OCI-LY7 (cell line): ENCODE data around the gene OR5M10.

ENCODE experiments used
- EZH2phosphoT487 ChIP-seq: fragments of 200-600 bp; sonication (generic); IDR thresholded peaks from 2 replicates; pipeline ENCODE4 v1.6.1; 2018; ENCODE audit warnings: low read depth, borderline replicate concordance, mild to moderate bottlenecking, mixed run types, antibody characterized with exemption, low read length, moderate library complexity, mixed read lengths
- TF ChIP-seq, protein P1 (sequence below): fragments of 200-600 bp; sonication (generic); conservative IDR thresholded peaks from 2 replicates; pipeline ENCODE4 v1.5.1; 2014; ENCODE audit warnings: mild to moderate bottlenecking, antibody characterized with exemption, low read length, moderate library complexity, mixed read lengths

DNA sequence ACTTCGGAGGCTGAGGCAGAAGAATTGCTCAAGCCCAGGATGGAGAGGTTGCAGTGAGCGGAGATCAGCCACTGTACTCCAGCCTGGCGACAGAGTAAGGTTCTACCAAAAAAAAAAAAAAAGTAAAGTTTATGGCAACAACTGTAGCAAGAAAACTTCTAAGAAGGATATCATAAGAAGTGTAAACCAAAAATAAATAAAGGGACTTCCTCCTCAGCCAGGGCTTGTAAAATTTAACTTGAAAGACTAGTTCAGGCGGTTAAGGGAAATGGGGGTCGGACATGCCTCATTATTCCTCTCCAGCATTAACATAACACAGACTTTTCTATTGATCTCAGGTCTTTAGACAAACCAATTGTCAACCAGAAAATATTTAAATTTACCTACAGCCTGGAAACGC lies 32.0 kb downstream of the OR5M10 start:
- TF ChIP-seq, protein P1, sequence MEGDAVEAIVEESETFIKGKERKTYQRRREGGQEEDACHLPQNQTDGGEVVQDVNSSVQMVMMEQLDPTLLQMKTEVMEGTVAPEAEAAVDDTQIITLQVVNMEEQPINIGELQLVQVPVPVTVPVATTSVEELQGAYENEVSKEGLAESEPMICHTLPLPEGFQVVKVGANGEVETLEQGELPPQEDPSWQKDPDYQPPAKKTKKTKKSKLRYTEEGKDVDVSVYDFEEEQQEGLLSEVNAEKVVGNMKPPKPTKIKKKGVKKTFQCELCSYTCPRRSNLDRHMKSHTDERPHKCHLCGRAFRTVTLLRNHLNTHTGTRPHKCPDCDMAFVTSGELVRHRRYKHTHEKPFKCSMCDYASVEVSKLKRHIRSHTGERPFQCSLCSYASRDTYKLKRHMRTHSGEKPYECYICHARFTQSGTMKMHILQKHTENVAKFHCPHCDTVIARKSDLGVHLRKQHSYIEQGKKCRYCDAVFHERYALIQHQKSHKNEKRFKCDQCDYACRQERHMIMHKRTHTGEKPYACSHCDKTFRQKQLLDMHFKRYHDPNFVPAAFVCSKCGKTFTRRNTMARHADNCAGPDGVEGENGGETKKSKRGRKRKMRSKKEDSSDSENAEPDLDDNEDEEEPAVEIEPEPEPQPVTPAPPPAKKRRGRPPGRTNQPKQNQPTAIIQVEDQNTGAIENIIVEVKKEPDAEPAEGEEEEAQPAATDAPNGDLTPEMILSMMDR, result no peak
- TF ChIP-seq EZH2phosphoT487, result no peak
